ENCODE results near the gene SFRP2. TPM values are rescaled to one million over a fixed set of nuclear protein-coding genes. Genes with fewer than 3 reads are reported as not detected.

SFRP2 gene
- total and polyA plus RNA-seq, 12 donors, result 0.30 to 5.2 (median 0.77) TPM; not detected in 5

DNA sequence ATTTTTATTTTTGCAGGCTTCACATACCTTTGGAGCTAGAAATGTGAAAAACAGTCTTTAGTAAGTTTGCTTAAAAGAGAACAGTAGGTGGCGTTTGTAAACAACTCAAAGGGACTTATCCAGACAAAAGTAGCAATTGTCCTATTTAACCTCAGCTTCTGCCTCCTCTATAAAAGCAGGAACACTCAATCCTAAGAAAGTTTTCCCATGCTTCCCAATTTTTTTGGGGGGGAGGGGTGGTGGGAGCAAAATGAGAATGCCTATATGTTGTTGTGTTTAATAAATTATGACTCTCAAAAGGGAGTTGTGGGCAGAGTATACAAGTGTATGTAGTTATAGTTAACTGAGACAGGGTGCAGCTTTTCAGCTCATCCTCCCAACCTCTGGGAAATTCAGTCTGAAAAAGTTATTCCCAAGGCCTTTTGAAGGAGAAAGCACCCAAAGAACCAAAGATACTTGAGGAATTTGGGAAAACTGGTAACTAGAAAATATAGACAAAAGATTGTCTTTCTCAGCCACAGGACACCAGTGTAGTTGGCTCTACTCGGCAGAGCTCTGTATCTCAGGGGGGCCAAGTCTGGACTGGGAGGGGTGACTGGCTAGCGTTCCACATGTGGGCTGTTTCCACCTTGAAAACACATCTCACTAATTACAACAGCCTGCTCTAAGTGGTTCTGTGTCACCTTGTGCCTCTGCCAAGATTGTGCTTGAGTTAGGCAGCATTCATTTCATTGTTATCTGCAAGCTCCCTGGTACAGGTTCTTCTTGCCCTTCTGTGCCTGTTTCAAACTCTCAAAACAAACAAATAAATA is 2.8 kb downstream of the SFRP2 start:
- DNase-seq (no peak), ATAC-seq (no peak)
- WGBS, 2 donors, result 7 to 9% methylated on average over 3 of the region's 3 CpGs
- Histone ChIP-seq H3K4me1 (peaks cover 2 to 25% (median 18%) of the 10 kb centered on the region in 9 donors), H3K27ac (no peak overlapping the region), H3K36me3 (no peaks in the 10 kb centered on the region), H3K9me3 (no peaks in the 10 kb centered on the region), H3K4me3 (no peak overlapping the region), H3K27me3 (peaks cover 24 to 100% (median 85%) of the 10 kb centered on the region in 7 donors)
- TF ChIP-seq, protein P1, sequence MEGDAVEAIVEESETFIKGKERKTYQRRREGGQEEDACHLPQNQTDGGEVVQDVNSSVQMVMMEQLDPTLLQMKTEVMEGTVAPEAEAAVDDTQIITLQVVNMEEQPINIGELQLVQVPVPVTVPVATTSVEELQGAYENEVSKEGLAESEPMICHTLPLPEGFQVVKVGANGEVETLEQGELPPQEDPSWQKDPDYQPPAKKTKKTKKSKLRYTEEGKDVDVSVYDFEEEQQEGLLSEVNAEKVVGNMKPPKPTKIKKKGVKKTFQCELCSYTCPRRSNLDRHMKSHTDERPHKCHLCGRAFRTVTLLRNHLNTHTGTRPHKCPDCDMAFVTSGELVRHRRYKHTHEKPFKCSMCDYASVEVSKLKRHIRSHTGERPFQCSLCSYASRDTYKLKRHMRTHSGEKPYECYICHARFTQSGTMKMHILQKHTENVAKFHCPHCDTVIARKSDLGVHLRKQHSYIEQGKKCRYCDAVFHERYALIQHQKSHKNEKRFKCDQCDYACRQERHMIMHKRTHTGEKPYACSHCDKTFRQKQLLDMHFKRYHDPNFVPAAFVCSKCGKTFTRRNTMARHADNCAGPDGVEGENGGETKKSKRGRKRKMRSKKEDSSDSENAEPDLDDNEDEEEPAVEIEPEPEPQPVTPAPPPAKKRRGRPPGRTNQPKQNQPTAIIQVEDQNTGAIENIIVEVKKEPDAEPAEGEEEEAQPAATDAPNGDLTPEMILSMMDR (IDR thresholded peaks at IDR 0.05), result peak in 7 of 9 donors; percentile 23 to 51 (median 40)
- intact Hi-C loops (cut with DNase I), result loop anchor here in 5 of 10 donors (5.0 to 10.0 kb wide), 3 partner anchors 231 to 719 kb away; no protein-coding TSS in a partner anchor

DNA sequence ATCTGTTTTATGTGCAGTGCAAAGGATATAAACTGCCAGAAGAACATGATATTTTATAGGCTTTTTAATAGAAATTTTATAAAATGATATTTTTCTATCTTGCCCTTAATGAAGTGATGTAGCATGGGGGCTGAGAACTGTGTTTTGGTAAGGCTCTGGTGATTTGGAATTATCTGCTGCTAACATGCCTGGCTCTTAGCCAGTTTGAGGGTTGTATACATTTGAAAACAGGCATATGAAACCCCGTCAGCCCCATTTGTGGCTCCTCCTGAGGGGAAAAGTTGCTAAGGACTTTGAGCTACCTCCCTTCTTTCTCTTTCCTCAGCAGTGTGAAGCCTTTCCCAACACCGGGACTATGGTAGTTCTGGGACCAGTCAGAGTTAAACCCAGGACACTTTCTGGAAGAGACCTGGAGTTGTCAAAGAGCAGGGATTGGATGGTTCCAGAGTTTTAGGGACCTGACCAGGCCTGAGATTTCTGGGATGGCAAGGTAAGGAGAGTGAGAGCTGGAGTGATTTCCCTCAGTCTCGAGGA is 4.7 kb downstream of the SFRP2 start:
- intact Hi-C loops (cut with DNase I), result loop anchor here in 4 of 10 donors (10.0 kb wide), 2 partner anchors 531 to 721 kb away; no protein-coding TSS in a partner anchor
- WGBS, 2 donors, result 65 to 75% methylated on average over 3 of the region's 3 CpGs
- Histone ChIP-seq H3K4me3 (no peak overlapping the region), H3K27ac (no peak overlapping the region), H3K27me3 (peaks cover 6 to 92% (median 76%) of the 10 kb centered on the region in 7 donors), H3K9me3 (no peaks in the 10 kb centered on the region), H3K4me1 (peaks cover 0 to 13% (median 11%) of the 10 kb centered on the region in 9 donors), H3K36me3 (no peaks in the 10 kb centered on the region)
- DNase-seq (no peak), ATAC-seq (no peak)
- TF ChIP-seq, protein P1 (IDR thresholded peaks at IDR 0.05), result no peak

DNA sequence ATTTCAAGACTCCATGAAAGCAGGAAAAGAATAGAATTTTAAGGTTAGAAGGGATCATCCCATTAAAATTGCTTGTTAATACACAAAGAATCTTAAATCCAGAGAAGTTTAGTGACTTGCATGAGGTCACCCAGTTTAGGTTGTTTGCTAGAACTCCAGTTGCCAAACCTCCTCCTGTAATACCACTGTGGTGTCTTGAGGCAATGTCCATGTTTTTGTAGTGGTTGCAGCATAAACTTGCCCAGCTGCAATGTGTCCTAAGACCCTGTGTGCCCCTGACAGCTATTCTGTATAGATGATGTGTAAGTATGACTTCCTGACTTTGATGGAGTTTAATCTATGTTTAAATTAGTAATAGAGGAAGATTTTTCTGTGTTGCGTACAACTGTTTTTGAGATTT is 6.3 kb downstream of the SFRP2 start:
- intact Hi-C loops (cut with DNase I), result loop anchor here in 4 of 10 donors (10.0 kb wide), 2 partner anchors 532 to 722 kb away; no protein-coding TSS in a partner anchor
- WGBS, 2 donors, result 96 to 97% methylated on average over 1 of the region's 1 CpG

More for the DNA sequence above, 6.3 kb downstream of the SFRP2 start:
- TF ChIP-seq, protein P1 (IDR thresholded peaks at IDR 0.05), result no peak
- no peak for DNase-seq
- no peak overlapping the region for H3K4me3 ChIP-seq
- H3K4me1 ChIP-seq, result peaks cover 0 to 4% (median 0%) of the 10 kb centered on the region in 9 donors
- H3K36me3 ChIP-seq, result no peaks in the 10 kb centered on the region
- H3K9me3 ChIP-seq, result peaks cover 0 to 5% (median 0%) of the 10 kb centered on the region in 11 donors
- H3K27me3 ChIP-seq, result peaks cover 0 to 91% (median 66%) of the 10 kb centered on the region in 7 donors
- H3K27ac ChIP-seq, result no peak overlapping the region
- ATAC-seq, result no peak

All from heart right ventricle (tissue), 16 donors.